Osteoblast (primary cell): ENCODE data around the gene CFAP107. TPM values are rescaled to one million over a fixed set of nuclear protein-coding genes. Genes with fewer than 3 reads are reported as not detected.

Source experiments
- DNase-seq: peaks from one replicate; pipeline ENCODE4 v3.0.0; 2011; ENCODE audit warnings: low spot score, mixed read lengths; ENCODE audit not compliant: insufficient read length; ENCODE audit errors: missing footprints
- H2AFZ ChIP-seq: 2 replicates; pipeline ENCODE4 v1.6.0; 2011; ENCODE audit warnings: mild to moderate bottlenecking, low read length
- H3K27ac ChIP-seq: 2 replicates; pipeline ENCODE4 v1.5.1; 2011; ENCODE audit warnings: mild to moderate bottlenecking, low read depth, low read length, moderate library complexity
- H3K27me3 ChIP-seq: 2 replicates; pipeline ENCODE4 v1.6.0; 2012; ENCODE audit warnings: mild to moderate bottlenecking, control low read depth, inconsistent platforms, low read length, moderate library complexity; ENCODE audit not compliant: insufficient read depth
- H3K36me3 ChIP-seq: 2 replicates; pipeline ENCODE4 v1.5.1; 2011; ENCODE audit warnings: mild to moderate bottlenecking, low read length, control low read depth, moderate library complexity; ENCODE audit not compliant: insufficient read depth
- H3K4me1 ChIP-seq: 2 replicates; pipeline ENCODE4 v1.5.1; 2011; ENCODE audit warnings: mild to moderate bottlenecking, low read length, control low read depth, moderate library complexity; ENCODE audit not compliant: insufficient read depth
- H3K4me2 ChIP-seq: 2 replicates; pipeline ENCODE4 v1.6.0; 2011; ENCODE audit warnings: mild to moderate bottlenecking, low read length; ENCODE audit not compliant: insufficient read depth
- H3K4me3 ChIP-seq: fragments of 200-600 bp; sonication (generic); 3 replicates; pipeline ENCODE4 v1.5.1; 2012; ENCODE audit warnings: mild to moderate bottlenecking, low read length, inconsistent platforms; ENCODE audit not compliant: insufficient read depth
- H3K79me2 ChIP-seq: 2 replicates; pipeline ENCODE4 v1.6.0; 2012; ENCODE audit warnings: mild to moderate bottlenecking, low read length, control low read depth, inconsistent platforms; ENCODE audit not compliant: insufficient read depth
- H3K9me3 ChIP-seq: 2 replicates; pipeline ENCODE4 v1.5.1; 2011; ENCODE audit warnings: low read depth, low read length, control low read depth
- H4K20me1 ChIP-seq: 2 replicates; pipeline ENCODE4 v1.6.0; 2012; ENCODE audit warnings: mild to moderate bottlenecking, low read length, control low read depth; ENCODE audit not compliant: insufficient read depth
- CTCF ChIP-seq: IDR thresholded peaks from 2 replicates; pipeline ENCODE4 v1.5.1; 2011; ENCODE audit warnings: mild to moderate bottlenecking, low read depth, low read length, moderate library complexity; ENCODE audit errors: extremely low read depth
- total RNA-seq: library from RNA; depleted of rRNA; stranded (reverse); fragments of >200 nt; gene quantifications from 2 replicates; pipeline ENCODE4 v1.2.3, GENCODE V29; 2012

The CFAP107 gene
- total RNA-seq, 1 donor, result not detected

- H3K9me3 ChIP-seq, result no peaks in the 10 kb centered on the region
- H3K36me3 ChIP-seq, result no peaks in the 10 kb centered on the region
- no peaks in the 10 kb centered on the region for H4K20me1 ChIP-seq
- no peak overlapping the region for H2AFZ ChIP-seq
- no peak for DNase-seq
- H3K4me1 ChIP-seq, result no peaks in the 10 kb centered on the region
- no peak overlapping the region for H3K27ac ChIP-seq
- H3K4me2 ChIP-seq, result no peak overlapping the region
- H3K27me3 ChIP-seq, result no peaks in the 10 kb centered on the region
- no peak overlapping the region for H3K4me3 ChIP-seq
- no peaks in the 10 kb centered on the region for H3K79me2 ChIP-seq
- TF ChIP-seq CTCF, result no peak
Observed at GRCh38 chr1:12714710-12715475, 31.1 kb upstream of the CFAP107 start.

GRCh38 chr1:12715896-12716437 is 30.0 kb upstream of the CFAP107 start, which contains the start of gene AADACL3:
TSS of gene AADACL3 (plus strand) at chr1:12716110. CDS start at chr1:12716177, 67 bp downstream.
- no peaks in the 10 kb centered on the region for H3K4me1 ChIP-seq
- DNase-seq, result no peak
- H3K27me3 ChIP-seq, result no peaks in the 10 kb centered on the region
- no peaks in the 10 kb centered on the region for H3K79me2 ChIP-seq
- H3K36me3 ChIP-seq, result no peaks in the 10 kb centered on the region
- H3K9me3 ChIP-seq, result no peaks in the 10 kb centered on the region
- no peak for TF ChIP-seq CTCF
- no peak within 1 kb of the TSS for H3K4me2 ChIP-seq
- H3K27ac ChIP-seq, result no peak within 1 kb of the TSS
- no peak within 1 kb of the TSS for H2AFZ ChIP-seq
- no peaks in the 10 kb centered on the region for H4K20me1 ChIP-seq
- no peak within 1 kb of the TSS for H3K4me3 ChIP-seq

- Histone ChIP-seq H3K4me3 (no peak overlapping the region), H3K27ac (no peak overlapping the region), H2AFZ (no peak overlapping the region), H3K9me3 (no peaks in the 10 kb centered on the region), H3K36me3 (no peaks in the 10 kb centered on the region), H3K79me2 (no peaks in the 10 kb centered on the region), H3K4me1 (no peaks in the 10 kb centered on the region), H3K27me3 (no peaks in the 10 kb centered on the region), H4K20me1 (no peaks in the 10 kb centered on the region), H3K4me2 (no peak overlapping the region)
- no peak for TF ChIP-seq CTCF
- no peak for DNase-seq
Observed at GRCh38 chr1:12717301-12717838, 28.6 kb upstream of the CFAP107 start.

GRCh38 chr1:12722626-12723025 is 23.4 kb upstream of the CFAP107 start:
- H3K9me3 ChIP-seq, result no peaks in the 10 kb centered on the region
- H3K4me2 ChIP-seq, result no peak overlapping the region
- no peaks in the 10 kb centered on the region for H3K36me3 ChIP-seq
- no peaks in the 10 kb centered on the region for H3K79me2 ChIP-seq
- H2AFZ ChIP-seq, result no peak overlapping the region
- H4K20me1 ChIP-seq, result no peaks in the 10 kb centered on the region
- H3K4me1 ChIP-seq, result no peaks in the 10 kb centered on the region
- H3K27me3 ChIP-seq, result no peaks in the 10 kb centered on the region
- TF ChIP-seq CTCF, result no peak
- H3K27ac ChIP-seq, result no peak overlapping the region
- no peak for DNase-seq
- H3K4me3 ChIP-seq, result no peak overlapping the region
